A172 (cell line): ENCODE results near the gene FPGS. TPM values are rescaled to one million over a fixed set of nuclear protein-coding genes. Genes with fewer than 3 reads are reported as not detected.
"Not testable (repeated sequence)": the region's sequence is repeated elsewhere in the genome, so short reads cannot be mapped to it uniquely, and the experiment has no call there.

Experiments
- DNase-seq: peaks from one replicate; pipeline ENCODE4 v3.0.0-alpha.2; 2015; ENCODE audit warnings: low spot score
- total RNA-seq: library from RNA; depleted of rRNA; stranded (reverse); fragments of >200 nt; shearing (Covaris generic); gene quantifications from 2 replicates; pipeline ENCODE4 v1.2.3, GENCODE V29; 2014; rRNA removed

FPGS gene, protein sequence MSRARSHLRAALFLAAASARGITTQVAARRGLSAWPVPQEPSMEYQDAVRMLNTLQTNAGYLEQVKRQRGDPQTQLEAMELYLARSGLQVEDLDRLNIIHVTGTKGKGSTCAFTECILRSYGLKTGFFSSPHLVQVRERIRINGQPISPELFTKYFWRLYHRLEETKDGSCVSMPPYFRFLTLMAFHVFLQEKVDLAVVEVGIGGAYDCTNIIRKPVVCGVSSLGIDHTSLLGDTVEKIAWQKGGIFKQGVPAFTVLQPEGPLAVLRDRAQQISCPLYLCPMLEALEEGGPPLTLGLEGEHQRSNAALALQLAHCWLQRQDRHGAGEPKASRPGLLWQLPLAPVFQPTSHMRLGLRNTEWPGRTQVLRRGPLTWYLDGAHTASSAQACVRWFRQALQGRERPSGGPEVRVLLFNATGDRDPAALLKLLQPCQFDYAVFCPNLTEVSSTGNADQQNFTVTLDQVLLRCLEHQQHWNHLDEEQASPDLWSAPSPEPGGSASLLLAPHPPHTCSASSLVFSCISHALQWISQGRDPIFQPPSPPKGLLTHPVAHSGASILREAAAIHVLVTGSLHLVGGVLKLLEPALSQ
- total RNA-seq = 146 and 147 TPM in 2 replicates

DNA sequence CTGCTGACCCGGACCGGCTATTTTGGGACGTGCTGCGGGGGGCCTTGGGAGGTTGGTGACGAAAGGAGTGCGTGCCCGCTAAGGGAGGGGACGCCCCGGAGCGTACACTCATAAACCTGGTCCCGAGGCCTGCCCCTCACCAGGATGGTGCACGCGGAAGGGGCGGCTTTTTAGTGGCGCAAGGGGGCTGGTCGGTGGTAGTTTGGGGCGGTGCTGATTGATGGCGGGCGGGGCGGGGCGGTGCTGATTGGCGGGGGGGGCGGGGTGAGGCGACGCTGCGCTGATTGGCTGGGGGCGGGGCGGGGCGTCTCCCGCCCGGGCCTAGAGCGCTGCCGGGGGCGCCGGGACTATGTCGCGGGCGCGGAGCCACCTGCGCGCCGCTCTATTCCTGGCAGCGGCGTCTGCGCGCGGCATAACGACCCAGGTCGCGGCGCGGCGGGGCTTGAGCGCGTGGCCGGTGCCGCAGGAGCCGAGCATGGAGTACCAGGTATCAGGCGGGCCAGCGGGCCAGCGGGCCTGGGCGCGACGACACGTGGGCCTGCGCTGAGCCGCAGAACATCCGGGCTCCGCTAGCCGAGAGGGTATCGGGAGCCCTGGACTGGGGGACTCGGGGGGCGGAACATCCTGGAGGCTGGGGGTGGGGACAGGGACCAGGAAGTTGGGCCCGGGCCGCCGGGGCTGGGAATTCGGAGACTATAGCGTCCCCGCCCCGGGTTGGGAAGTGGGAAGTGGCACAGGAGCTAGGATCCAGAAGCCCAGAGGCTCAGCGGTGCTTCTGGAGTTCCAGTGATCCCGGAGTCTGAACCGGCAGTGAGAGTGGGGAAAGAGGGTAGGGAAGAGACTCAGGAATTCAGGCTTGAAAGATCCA is at the start of gene FPGS:
TSS of gene FPGS (plus strand) at position 307 of the 868 bp plus-strand sequence. CDS start at position 350, 43 bp downstream.
- peak; percentile 89 for DNase-seq

DNA sequence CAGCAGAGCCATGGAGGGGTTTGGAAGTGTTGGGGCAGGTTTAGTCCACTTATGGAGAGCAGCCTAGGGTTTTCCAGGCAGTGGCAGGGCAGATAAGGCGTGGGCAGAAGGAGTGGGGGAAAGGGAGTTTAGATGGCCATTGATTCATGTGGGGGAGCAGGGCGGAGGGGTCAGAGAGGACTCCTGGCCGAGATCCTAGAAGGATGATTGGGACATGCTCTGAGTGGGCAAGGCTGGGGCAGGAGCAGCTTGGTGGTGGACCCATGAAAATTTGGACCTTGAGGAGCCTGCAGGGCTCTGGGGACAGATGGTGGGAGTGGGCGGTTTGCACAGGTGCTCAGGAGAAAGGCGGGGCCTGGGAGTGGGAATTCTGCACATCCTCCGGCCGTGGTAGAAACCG is 49.5 kb upstream of the FPGS start:
- no peak for DNase-seq

DNA sequence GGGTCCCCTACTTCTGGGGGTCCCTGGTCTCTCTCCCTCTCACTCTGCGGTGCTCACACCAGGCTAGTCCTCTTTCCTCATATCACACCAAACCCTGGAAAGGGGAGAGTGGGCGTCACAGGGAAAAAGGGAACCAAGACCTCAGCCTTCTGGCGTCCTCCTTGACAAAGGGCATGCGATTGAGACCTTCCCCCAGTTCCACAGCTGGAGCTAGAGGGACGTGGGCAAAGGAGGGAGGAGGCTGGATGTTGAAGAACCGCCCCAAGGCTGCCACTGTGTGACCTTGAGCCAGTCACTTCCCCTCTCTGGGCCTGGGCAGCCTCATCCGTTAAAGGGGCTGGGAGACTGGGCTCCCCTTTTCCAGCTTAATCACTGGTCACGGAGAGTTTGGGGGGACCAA is 49.1 kb upstream of the FPGS start:
- no peak for DNase-seq

DNA sequence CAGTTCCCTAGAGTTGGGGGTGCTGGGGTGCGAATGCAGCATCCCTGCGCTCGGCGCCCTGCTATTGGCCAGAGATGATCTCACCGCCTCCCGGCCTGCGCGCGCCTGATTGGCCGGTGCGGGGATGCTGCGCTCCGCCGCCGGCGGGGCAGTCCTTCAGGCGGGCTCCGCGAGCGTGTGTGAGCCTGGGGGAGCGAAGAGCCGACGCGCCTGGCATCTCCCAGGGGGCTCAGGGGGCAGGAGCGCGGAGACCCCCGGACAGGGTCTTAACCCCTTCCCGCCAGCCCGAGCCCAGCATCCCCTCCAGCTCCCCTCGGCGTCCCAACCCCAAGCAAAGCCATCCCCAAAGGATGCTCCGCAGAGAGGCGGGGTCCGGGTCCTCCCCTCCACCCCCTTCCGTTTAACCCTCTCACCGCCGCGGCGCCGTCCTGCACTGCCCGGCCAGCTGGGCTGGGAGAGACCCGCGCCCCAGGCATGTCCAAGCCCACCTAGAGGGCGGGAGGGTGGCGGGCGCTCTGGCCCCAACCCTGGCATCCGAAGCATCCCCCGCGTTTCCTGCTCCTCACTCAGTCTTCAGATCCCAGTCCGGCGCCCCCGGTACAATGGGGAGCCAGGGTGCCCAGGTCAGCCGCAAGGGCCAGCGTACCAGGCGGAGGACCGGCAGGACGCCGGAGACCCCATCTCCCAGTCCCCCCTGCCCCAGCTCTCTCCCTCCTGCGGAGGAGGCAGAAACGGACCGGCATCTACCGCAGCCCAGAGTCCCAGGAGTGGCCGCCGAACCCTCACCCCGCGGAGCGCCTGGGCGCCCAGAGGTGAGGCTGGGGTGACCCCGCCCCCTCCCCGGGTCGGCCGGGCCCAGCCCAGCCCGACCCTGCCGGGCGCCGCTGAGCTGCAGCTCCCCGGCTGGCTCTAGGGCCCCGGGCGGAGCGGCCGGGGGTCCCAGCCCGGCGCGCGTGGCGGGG is 48.3 kb upstream of the FPGS start:
- DNase-seq = no peak

DNA sequence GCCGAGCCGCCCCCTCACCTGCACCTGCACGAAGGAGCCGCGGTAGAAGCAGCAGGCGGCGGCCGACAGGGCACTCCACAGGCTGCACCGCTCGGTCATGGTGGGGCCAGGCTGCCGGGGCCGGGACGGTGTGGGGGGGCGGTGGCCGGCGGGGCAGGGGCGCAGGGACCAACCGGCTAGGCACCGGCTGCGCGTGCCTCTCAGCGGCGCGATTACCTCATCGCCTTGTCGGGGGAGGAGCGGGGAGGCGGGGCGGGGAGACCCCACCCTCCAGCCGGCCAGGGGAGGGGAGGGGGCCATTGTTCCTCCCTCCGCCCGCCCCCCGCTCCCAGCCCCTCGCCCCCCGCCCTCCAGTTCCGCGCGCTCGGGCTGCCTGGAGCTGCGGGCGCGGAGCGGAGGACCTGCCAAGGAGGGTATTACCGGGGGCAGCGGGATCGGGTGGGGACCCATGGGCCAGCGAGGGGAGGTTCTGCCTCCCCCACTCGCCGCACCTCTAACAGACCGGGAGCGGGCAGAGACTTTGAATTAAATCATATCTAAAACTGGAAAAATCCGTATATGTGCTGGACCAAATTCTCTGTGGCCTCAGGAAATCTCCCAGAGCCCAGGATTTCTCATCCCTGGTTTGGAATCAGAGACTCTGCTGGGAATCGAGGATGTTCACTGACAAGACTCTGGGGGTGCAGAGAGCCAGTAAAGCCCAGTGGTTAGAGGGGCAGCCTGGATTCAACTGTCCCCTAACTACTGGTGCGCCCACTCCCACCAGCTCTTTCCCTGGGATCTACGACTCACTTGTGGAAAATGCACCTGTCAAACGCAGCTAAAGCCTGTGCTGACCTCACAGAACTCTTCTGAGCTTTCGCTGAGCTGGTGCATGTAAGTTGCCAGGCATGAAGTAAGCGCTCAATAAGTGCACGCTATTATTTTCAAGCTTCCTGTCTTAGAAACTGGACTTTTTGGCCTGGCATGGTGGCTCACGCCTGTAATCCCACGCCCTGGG is 47.3 kb upstream of the FPGS start:
- DNase-seq = no peak

DNA sequence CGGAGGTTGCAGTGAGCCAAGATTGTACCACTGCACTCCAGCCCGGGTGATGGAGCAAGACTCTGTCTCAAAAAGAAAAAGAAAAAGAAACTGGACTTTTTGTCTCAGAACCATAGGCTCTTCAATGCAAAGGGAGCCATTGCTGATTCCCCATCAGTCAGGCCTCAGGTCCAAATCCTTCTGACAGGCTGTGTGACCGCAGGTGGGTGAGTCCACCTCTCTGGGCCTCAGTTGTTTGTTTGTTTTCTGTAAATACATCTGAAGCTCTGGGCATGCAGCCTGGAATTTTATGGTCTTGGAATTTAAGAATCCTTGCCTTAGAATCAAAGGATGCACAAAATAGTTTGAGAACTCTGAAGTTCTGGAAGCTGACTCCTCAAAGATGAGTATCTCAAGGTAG is 46.4 kb upstream of the FPGS start:
- DNase-seq = no peak

DNA sequence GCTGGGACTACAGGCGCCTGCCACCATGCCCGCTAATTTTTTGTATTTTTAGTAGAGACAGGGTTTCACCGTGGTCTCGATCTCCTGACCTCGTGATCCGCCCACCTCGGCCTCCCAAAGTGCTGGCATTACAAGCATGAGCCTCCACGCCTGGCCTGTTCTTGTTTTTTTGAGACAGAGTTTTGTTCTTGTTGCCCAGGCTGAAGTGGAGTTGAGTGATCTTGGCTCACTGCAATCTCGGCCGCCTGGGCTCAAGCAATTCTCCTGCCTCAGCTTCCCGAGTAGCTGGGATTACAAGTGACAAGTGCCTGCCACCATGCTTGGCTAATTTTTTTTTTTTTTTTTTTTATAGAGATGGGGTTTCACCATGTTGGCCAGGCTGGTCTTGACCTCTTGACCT is 45.9 kb upstream of the FPGS start:
- not testable (repeated sequence) for DNase-seq

DNA sequence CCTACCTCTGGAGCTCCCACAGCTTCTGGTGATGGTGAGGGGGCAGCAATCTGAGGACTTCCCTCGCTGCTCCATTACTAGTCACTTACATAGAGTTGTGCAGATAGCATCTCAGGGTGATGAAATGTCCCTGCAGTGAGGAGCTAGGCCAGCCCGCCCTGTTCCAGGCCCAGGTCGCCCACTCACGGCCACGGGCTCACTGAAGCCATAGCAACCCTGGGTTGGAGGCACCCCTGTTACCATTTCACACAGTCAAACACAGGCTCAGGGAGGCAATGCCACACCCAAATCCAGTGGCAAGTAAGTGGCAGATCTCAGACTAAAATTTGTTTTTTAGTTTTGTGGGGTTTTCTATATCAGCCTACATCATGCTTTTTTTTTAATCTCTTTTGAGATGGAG is 43.8 kb upstream of the FPGS start:
- no peak for DNase-seq

DNA sequence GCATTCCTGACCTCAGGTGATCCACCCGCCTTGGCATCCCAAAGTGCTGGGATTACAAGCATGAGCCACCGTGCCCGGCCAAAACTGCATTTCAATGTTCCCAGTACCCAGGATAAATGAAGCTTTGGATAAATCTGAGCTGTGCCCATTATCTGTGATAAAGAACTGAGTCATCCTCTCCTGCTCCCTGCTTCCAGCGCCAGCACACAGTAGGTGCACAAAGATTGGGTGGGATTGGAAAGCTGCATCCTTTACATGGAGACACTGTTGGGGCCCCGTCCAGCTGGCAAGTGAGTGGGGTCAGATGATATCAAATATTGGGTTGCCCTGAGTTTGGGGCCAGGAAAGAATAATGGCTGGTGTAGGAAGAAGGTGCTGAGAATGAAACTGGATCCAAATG is 41.6 kb upstream of the FPGS start:
- no peak for DNase-seq

DNA sequence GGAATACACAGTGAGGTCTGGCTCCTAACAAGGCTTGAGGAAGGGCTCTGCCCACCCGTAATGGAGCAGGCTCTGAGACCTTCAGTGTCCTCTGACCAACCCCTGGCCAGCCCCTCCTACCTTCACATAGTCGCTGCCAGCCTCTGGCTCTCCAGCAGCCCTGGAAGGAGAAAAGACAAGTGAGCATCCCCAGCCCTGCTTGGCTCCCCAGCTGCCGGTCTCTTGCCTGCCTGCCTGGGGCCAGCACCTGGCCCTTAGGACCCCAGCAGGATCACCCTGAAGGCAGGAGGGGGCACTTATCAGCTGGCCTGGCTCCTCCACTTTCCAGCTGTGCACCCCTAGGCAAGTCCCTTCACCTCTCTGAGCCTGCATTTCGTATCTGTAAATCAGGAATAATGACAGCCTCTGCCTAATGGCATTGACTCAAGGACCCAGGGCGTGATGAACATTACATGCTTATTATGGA is 41.2 kb upstream of the FPGS start:
- no peak for DNase-seq

DNA sequence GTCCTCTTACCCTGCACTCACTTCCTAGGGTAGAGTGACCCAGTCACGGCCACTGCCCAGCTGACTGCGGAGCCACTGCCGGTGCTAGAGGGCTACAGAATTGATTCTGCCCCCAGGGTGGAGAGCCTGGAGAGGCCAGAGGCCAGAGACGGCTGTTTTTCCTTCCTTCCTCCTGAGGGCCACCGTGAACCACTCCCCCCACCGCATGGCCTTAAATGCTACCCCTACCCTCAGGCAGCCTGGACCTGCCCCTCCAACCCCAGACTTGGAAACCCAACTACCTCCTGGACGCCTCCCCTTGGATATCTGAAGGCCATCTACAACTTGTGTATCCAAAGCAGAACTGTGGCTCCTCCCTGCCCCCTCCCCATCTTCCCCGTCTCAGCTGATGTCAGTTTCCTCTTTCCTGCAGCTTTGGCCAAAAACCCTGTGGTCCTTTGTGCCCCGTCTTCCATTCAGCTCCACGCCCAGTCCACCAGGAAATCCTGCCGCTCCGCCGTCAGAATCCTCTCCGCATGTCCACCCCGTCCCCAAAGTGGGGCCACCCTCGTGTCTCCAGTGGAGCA is 40.5 kb upstream of the FPGS start:
- DNase-seq = no peak

DNA sequence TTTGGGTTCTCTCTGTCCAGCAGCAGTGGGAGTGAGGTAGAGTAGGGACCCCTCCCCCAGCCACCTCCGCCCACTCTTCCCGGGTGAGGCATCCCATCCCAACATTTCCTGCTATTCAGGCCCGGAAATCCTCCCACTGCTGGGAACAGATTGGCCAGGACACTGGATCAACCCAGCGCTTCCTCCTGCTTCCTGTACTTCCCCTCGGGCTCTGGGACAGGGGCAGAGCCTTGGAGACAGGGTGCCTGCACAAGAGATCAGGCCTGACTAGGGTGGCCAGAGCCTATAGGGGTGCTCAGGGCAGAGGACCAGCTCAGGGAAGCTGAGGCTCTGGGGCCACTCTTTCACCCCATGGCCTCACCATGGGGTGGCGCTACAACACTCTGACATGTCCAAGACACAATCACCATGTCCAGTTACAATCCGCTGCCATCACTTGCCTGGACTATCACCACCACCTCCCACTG is 38.7 kb upstream of the FPGS start:
- peak; percentile 29 for DNase-seq

DNA sequence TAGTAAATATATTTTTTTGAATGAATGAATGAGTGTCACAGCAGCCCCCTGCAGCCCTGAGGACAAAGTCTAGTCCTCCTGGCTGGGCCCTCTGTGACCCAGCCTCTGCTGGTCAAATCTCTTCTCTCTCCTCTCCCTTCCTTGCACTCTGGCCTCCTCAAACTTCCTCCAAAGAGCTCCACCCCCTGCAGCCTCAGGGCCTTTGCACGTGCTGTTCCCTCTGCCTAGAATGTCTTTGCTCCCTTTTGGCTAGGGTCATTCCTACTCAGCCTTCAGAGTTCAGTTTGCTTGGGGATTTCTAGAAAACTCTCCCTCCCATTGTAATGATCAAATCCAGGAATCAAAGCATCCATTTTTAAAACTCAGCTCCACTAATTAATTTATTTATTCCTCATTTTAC is 37.3 kb upstream of the FPGS start:
- no peak for DNase-seq

DNA sequence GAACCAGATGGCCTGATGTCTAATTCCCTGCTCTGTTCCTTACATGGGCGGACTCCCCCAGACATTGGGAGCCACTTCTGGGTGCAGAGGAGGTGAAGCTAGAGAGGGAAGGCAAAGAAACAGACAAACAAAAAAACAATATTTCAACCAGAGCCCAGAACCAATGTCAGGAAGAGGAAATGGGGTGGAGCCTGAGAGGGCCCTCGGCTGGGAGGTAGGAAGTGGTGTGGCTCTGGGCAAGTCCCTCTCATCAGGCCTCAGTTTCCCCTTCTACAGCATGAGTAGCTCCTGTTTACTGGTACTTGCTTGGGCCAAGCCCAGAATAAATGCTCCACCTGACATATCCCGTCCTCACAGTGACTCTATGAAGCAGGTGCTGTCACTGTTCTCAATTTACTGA is 35.3 kb upstream of the FPGS start:
- no peak for DNase-seq

DNA sequence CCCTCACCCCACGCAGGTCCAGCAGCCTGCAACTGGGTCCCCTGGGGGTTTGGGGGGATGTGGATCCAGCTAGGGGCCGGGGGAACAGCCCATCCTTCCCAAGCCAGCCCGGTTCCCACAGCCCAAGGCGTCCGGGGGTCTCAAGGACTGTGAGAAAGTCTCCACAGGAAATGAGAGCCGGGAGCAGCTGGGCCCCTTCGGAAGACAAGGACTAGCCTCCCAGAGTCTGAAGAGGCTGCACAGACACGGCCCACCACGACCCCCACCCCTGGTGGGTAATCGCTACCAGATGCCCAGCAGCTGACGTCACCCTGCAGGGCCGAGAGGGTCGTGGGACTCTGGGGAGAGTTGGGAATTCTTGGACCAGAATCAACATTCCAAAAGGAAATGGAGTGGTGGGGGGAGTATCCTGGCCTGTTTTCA is 34.8 kb upstream of the FPGS start:
- DNase-seq = no peak

DNA sequence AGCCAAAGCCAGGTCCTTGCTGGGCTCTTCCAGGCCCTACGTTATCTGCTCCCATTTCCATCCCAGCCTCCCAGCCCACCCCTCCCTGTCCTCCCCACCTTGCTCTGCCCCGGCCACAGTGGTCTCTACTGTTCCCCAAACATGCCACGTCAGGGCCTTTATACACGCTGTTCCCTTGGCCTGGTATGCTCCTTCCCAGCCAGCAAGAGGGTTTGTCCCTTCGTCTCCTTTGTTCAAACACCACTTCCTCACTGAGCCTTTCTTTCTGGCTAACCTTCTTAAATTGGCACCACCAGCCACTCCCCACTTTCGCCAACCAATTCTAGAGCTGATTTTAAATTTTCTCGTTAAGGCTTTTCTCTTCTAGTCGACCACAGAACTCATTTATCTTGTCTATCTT is 34.0 kb upstream of the FPGS start:
- DNase-seq = no peak

DNA sequence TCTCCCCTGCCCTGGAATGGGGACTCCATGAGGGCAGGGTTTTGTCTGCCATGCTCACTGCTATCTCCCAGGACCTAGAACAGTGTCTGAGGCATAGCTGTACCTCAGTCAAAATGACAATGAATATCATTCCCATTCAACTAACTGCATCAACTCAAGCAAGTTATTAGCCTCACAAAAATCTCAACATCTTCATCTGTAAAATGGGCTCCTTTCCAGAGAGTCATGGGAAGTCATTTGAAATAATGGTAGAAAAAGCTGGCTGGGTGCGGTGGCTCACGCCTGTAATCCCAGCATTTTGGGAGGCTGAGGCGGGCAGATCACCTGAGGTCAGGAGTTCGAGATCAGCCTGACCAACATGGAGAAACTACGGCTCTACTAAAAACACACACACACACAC is 33.6 kb upstream of the FPGS start:
- no peak for DNase-seq

DNA sequence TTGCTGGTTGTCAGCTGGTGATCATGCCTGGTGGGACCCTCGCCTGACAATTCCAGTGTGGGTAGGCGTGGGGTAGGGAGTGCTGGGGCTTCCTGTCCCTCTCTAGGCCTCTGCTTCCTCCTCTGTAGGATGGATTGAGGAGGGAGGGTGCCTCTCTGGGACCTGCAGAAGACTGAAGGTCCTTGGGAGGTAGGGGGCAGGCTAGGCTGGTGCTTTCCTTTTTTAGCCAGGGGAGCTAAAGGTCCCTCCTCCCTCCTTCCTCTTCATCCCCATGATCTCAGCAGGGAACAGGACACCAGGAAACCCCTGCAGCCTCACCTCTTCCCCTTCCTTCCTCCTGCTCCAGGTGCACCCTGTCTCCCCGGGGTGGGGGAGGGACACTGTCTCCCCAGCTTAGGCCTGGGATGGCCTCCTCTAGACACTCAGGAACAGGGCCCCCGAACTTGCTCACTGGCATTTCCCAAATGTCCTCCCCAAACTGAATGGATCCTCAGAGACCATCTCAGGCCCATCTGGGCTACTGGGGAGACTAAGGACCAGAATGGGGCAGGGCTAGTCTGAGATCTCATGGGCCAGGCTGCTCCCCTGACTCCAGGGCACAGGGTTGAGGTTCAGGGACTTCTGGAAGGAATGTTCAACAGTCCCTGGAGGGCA is 32.6 kb upstream of the FPGS start:
- DNase-seq = no peak

DNA sequence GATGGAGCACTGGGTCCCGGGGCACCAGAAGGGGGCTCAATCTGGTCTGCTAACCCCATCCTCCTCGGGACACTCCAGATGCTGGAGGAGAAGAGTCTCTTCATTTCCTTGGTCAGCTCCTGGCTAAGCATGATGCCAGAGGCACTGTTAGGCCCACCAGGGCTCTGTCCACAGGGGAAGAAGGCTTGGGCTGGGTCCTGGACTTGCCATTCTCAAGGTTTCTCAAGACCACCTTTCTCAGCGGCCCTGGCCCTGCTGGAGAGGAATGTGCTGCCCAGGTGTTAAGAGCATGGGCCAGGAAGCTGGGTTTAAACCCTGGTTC is 32.1 kb upstream of the FPGS start:
- no peak for DNase-seq
